OCI-LY3 (cell line): ENCODE measurements around the gene ABCG1.

Source experiments
- H2AFZ ChIP-seq: fragments of 200-600, 300-600 bp; shearing (Covaris generic); 2 replicates; pipeline ENCODE4 v1.6.0; 2014; ENCODE audit warnings: antibody characterized with exemption, low read depth, low read length
- H3K27ac ChIP-seq: fragments of 200-600, 300-600 bp; sonication (generic); 2 replicates; pipeline ENCODE4 v1.5.1; 2014; ENCODE audit warnings: mild to moderate bottlenecking, low read length, moderate library complexity, mixed read lengths
- H3K27me3 ChIP-seq: fragments of 200-600, 300-600 bp; sonication (generic); 2 replicates; pipeline ENCODE4 v1.6.1; 2014; ENCODE audit warnings: low read depth, low read length, mixed read lengths
- H3K36me3 ChIP-seq: fragments of 200-600, 300-600 bp; sonication (generic); replicated peaks from 2 replicates; pipeline ENCODE3; 2014; ENCODE audit warnings: low read depth, low read length, mixed read lengths
- H3K4me1 ChIP-seq: fragments of 300-600, 200-600 bp; sonication (generic); 2 replicates; pipeline ENCODE4 v1.6.1; 2014; ENCODE audit warnings: low read length, mixed read lengths
- H3K4me2 ChIP-seq: fragments of 200-600, 300-600 bp; sonication (generic); 2 replicates; pipeline ENCODE4 v1.6.1; 2014; ENCODE audit warnings: low read length, mixed read lengths
- H3K4me3 ChIP-seq: fragments of 300-600, 200-600 bp; sonication (generic); 2 replicates; pipeline ENCODE4 v1.5.1; 2014; ENCODE audit warnings: antibody characterized with exemption, mild to moderate bottlenecking, low read length, moderate library complexity
- H3K79me2 ChIP-seq: fragments of 300-600, 200-600 bp; shearing (Covaris generic); 2 replicates; pipeline ENCODE4 v1.6.1; 2014; ENCODE audit warnings: mild to moderate bottlenecking, low read length, mixed read lengths
- H3K9ac ChIP-seq: fragments of 300-600, 200-600 bp; shearing (Covaris generic); 2 replicates; pipeline ENCODE4 v1.6.0; 2014; ENCODE audit warnings: mild to moderate bottlenecking, low read length, moderate library complexity
- H3K9me3 ChIP-seq: fragments of 200-600, 300-600 bp; shearing (Covaris generic); 2 replicates; pipeline ENCODE4 v1.6.1; 2014; ENCODE audit warnings: low read length, mixed read lengths; ENCODE audit not compliant: insufficient read depth
- H4K20me1 ChIP-seq: fragments of 200-600, 300-600 bp; sonication (generic); 2 replicates; pipeline ENCODE4 v1.6.1; 2016; ENCODE audit warnings: low read length, mixed read lengths; ENCODE audit not compliant: insufficient read depth
- CTCF ChIP-seq: fragments of 200-600, 300-600 bp; sonication (generic); IDR thresholded peaks from 2 replicates; pipeline ENCODE4 v1.5.1; 2014; ENCODE audit warnings: antibody characterized with exemption, low read length, low read depth
- EZH2phosphoT487 ChIP-seq: fragments of 200-600 bp; shearing (Covaris generic); IDR thresholded peaks from 2 replicates; pipeline ENCODE4 v1.6.1; 2018; ENCODE audit warnings: antibody characterized with exemption, mixed run types, low read depth

ABCG1 gene

GRCh38 chr21:42257091-42257765, 38.3 kb downstream of the ABCG1 start:
- H3K4me1 ChIP-seq: peaks cover 10% of the 10 kb centered on the region
- H3K4me2 ChIP-seq: no peak overlapping the region
- H3K4me3 ChIP-seq: no peak overlapping the region
- no peaks in the 10 kb centered on the region for H3K36me3 ChIP-seq
- no peaks in the 10 kb centered on the region for H3K79me2 ChIP-seq
- peaks cover 6% of the 10 kb centered on the region; the same call in 1 of the 2 replicates for H3K27me3 ChIP-seq
- no peaks in the 10 kb centered on the region for H3K9me3 ChIP-seq
- no peak overlapping the region for H3K27ac ChIP-seq
- no peak overlapping the region for H3K9ac ChIP-seq
- H2AFZ ChIP-seq: no peak overlapping the region
- no peaks in the 10 kb centered on the region for H4K20me1 ChIP-seq
- TF ChIP-seq EZH2phosphoT487 (no peak), CTCF (no peak)

GRCh38 chr21:42258150-42258884, 39.4 kb downstream of the ABCG1 start:
- Histone ChIP-seq H3K9me3 (no peaks in the 10 kb centered on the region), H4K20me1 (no peaks in the 10 kb centered on the region), H3K27ac (no peak overlapping the region), H3K79me2 (no peaks in the 10 kb centered on the region), H3K4me2 (no peak overlapping the region), H3K36me3 (no peaks in the 10 kb centered on the region), H3K27me3 (peaks cover 6% of the 10 kb centered on the region; the same call in 1 of the 2 replicates), H2AFZ (no peak overlapping the region), H3K9ac (no peak overlapping the region), H3K4me3 (no peak overlapping the region), H3K4me1 (peaks cover 10% of the 10 kb centered on the region)
- TF ChIP-seq EZH2phosphoT487 (no peak), CTCF (peak; percentile 83)

GRCh38 chr21:42258885-42259407, 40.0 kb downstream of the ABCG1 start:
- TF ChIP-seq EZH2phosphoT487 (no peak), CTCF (no peak)
- Histone ChIP-seq H3K4me3 (no peak overlapping the region), H3K4me1 (peaks cover 10% of the 10 kb centered on the region), H3K36me3 (no peaks in the 10 kb centered on the region), H3K9ac (no peak overlapping the region), H3K27me3 (peaks cover 9% of the 10 kb centered on the region; the same call in 1 of the 2 replicates), H2AFZ (no peak overlapping the region), H4K20me1 (no peaks in the 10 kb centered on the region), H3K27ac (no peak overlapping the region), H3K9me3 (no peaks in the 10 kb centered on the region), H3K4me2 (no peak overlapping the region), H3K79me2 (no peaks in the 10 kb centered on the region)

GRCh38 chr21:42260121-42260520, 41.2 kb downstream of the ABCG1 start:
- H3K4me2 ChIP-seq: no peak overlapping the region

More at GRCh38 chr21:42260121-42260520, 41.2 kb downstream of the ABCG1 start:
- H3K9me3 ChIP-seq: no peaks in the 10 kb centered on the region
- no peaks in the 10 kb centered on the region for H3K36me3 ChIP-seq
- no peaks in the 10 kb centered on the region for H4K20me1 ChIP-seq
- H3K9ac ChIP-seq: no peak overlapping the region
- no peak overlapping the region for H3K4me3 ChIP-seq
- H3K27ac ChIP-seq: no peak overlapping the region
- H3K27me3 ChIP-seq: peaks cover 9% of the 10 kb centered on the region; the same call in 1 of the 2 replicates
- H3K4me1 ChIP-seq: peaks cover 5% of the 10 kb centered on the region
- no peak for TF ChIP-seq EZH2phosphoT487
- no peak for TF ChIP-seq CTCF
- no peaks in the 10 kb centered on the region for H3K79me2 ChIP-seq
- H2AFZ ChIP-seq: no peak overlapping the region
